NB4 (cell line): ENCODE results near the gene ZBTB5.

ENCODE experiments used
- DNase-seq: peaks from one replicate; pipeline ENCODE4 v3.0.0; 2010; ENCODE audit warnings: low read depth
- H3K4me3 ChIP-seq: one replicate; pipeline ENCODE4 v1.5.1; 2011; ENCODE audit warnings: mild to moderate bottlenecking, low read depth, low read length, moderate library complexity
- CTCF ChIP-seq: IDR thresholded peaks from one replicate; pipeline ENCODE4 v1.5.1; 2012; ENCODE audit warnings: low read depth, low read length
- MAX ChIP-seq: IDR thresholded peaks from 2 replicates; pipeline ENCODE4 v1.6.1; 2011; ENCODE audit warnings: low read depth, low read length
- MYC ChIP-seq: IDR thresholded peaks from 2 replicates; pipeline ENCODE4 v1.6.1; 2011; ENCODE audit warnings: low read depth, low read length
- POLR2A ChIP-seq: IDR thresholded peaks from 2 replicates; pipeline ENCODE4 v1.6.1; 2011; ENCODE audit warnings: mild to moderate bottlenecking; ENCODE audit not compliant: insufficient read length; ENCODE audit errors: extremely low read depth

The ZBTB5 gene

GRCh38 chr9:37419204-37419603 is 46.0 kb downstream of the ZBTB5 start:
- H3K4me3 ChIP-seq: no peak overlapping the region
- DNase-seq: no peak
- TF ChIP-seq MYC: no peak
- no peak for TF ChIP-seq MAX
- TF ChIP-seq POLR2A: no peak
- no peak for TF ChIP-seq CTCF

GRCh38 chr9:37417857-37418618 is 47.2 kb downstream of the ZBTB5 start:
- TF ChIP-seq MYC (no peak), POLR2A (no peak), MAX (no peak), CTCF (no peak)
- H3K4me3 ChIP-seq: no peak overlapping the region
- no peak for DNase-seq

GRCh38 chr9:37417252-37417803 is 47.9 kb downstream of the ZBTB5 start:
- no peak for DNase-seq
- TF ChIP-seq MAX: no peak
- no peak for TF ChIP-seq MYC
- TF ChIP-seq CTCF: no peak
- TF ChIP-seq POLR2A: no peak
- H3K4me3 ChIP-seq: no peak overlapping the region

DNA sequence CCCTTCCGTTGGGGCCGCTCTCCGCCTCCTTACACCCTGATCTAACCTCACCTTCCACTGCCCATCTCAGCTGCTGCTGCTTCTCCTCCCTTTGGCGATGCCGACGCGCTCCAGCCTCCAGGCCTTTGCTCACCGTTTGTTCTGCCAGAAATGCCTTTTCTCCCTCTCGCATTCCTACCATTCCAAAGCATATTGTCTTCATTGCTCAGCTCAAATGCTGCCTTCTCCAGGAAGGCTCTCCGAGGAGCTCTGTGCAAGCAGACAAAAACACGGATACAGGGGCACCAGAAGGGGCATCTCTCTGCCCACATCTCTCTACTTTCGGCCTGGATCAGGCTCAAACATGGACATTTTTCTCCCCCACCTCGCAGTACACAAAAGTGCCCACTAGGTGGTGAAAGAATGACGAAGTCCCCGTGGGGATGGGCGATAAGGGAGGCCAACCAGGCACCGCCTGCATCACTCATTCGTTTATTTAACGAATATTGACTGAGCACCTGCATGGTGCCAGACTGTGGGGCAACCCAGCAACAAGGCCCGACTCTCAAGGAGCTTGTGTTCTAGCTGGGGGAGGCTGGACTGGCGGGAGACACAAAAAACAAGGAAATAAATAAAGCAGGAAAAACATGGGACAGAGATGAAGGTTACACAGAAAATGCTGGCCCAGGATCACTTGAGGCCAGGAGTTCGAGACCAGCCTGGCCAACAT is 50.1 kb downstream of the ZBTB5 start:
- no peak overlapping the region for H3K4me3 ChIP-seq
- DNase-seq: peak; percentile 65
- peak; percentile 60 for TF ChIP-seq CTCF
- TF ChIP-seq MYC: no peak

GRCh38 chr9:37414503-37414943 is 50.7 kb downstream of the ZBTB5 start:
- DNase-seq: no peak
- H3K4me3 ChIP-seq: no peak overlapping the region
- TF ChIP-seq MAX: no peak
- no peak for TF ChIP-seq POLR2A
- no peak for TF ChIP-seq CTCF
- TF ChIP-seq MYC: no peak
